MM.1S (cell line): ENCODE measurements around the gene STX1B.

ENCODE experiments used
- CTCF ChIP-seq: fragments of 300-600 bp; sonication (generic); IDR thresholded peaks from 2 replicates; pipeline ENCODE4 v1.5.1; 2016; ENCODE audit warnings: antibody characterized with exemption, low read length, mixed read lengths
- EZH2 ChIP-seq: fragments of 300-600 bp; sonication (generic); optimal IDR thresholded peaks from 2 replicates; pipeline ENCODE3; 2017; ENCODE audit warnings: low read depth, mild to moderate bottlenecking, antibody characterized with exemption, low read length, mixed read lengths
- EZH2phosphoT487 ChIP-seq: fragments of 300-600 bp; sonication (generic); IDR thresholded peaks from 2 replicates; pipeline ENCODE4 v1.6.1; 2018; ENCODE audit warnings: antibody characterized with exemption, low read length

- no peak for TF ChIP-seq CTCF
- no peak for TF ChIP-seq EZH2phosphoT487
- TF ChIP-seq EZH2 = no peak
Observed at GRCh38 chr16:31002250-31002700, 8.2 kb downstream of the STX1B start.
